ENCODE results near the gene ADAT1. TPM values are rescaled to one million over a fixed set of nuclear protein-coding genes. Genes with fewer than 3 reads are reported as not detected.

Gene ADAT1
- total RNA-seq, 1 experiment from 2014 or later, result 60.2 TPM

DNA sequence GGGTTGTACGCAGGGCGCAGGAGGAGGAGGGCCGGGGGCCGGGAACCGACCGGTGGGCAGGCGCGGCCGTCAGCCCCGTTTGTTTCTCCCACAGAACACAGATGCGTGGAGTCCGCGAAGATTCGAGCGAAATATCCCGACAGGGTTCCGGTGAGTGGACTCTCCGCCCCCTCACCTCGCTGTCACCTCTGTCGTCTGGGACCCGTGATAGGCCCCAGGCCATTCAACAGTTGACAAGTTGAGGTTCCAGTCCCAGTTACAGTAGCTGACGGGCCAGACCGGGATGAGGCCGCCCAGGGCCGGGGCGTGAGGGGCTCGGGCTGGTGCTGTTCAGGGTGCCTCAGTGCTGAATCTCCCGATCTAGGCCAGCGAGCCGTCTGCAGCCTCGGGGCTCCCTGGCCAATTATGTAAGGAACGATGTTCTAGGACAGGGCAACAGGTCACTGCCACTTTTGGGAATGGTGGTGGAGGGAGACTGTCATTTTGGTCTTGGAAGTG is 56.3 kb downstream of the ADAT1 start:
- Mint-ChIP-seq H3K27ac (ENCODE audit: low read depth, unreplicated experiment) (peak overlapping the region; percentile 80), H3K4me1 (ENCODE audit: insufficient read depth, unreplicated experiment) (peaks cover 7% of the 10 kb centered on the region), H3K4me3 (ENCODE audit: unreplicated experiment) (peak overlapping the region; percentile 83), H3K36me3 (ENCODE audit: insufficient read depth, unreplicated experiment) (peaks cover 31% of the 10 kb centered on the region), H3K9me3 (ENCODE audit: unreplicated experiment) (no peaks in the 10 kb centered on the region), H3K27me3 (ENCODE audit: insufficient read depth, unreplicated experiment) (peaks cover 13% of the 10 kb centered on the region)
- ChIA-PET POLR2A (interaction anchor here (0.5 to 5.5 kb wide), 12 partner anchors 11 to 520 kb away, joined by 3 to 116 read pairs (median 12); partner anchors contain the start of genes ADAT1, CFDP1, KARS1 and TERF2IP), CTCF (interaction anchor here (0.6 to 4.0 kb wide), 9 partner anchors 11 to 102 kb away, joined by 3 to 22 read pairs (median 3); partner anchors contain the start of genes ADAT1, TMEM170A and TMEM231)
- peak; percentile 4 for DNase-seq (ENCODE audit: unreplicated experiment)
- BruUV-seq (replicated peaks), result no TSS peak
- TF ChIP-seq, protein P1, sequence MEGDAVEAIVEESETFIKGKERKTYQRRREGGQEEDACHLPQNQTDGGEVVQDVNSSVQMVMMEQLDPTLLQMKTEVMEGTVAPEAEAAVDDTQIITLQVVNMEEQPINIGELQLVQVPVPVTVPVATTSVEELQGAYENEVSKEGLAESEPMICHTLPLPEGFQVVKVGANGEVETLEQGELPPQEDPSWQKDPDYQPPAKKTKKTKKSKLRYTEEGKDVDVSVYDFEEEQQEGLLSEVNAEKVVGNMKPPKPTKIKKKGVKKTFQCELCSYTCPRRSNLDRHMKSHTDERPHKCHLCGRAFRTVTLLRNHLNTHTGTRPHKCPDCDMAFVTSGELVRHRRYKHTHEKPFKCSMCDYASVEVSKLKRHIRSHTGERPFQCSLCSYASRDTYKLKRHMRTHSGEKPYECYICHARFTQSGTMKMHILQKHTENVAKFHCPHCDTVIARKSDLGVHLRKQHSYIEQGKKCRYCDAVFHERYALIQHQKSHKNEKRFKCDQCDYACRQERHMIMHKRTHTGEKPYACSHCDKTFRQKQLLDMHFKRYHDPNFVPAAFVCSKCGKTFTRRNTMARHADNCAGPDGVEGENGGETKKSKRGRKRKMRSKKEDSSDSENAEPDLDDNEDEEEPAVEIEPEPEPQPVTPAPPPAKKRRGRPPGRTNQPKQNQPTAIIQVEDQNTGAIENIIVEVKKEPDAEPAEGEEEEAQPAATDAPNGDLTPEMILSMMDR (IDR thresholded peaks at IDR 0.05; ENCODE audit: unreplicated experiment), result no peak
- intact Hi-C loops (cut with micrococcal nuclease), result loop anchor here (5.0 kb wide), 1 partner anchor 55 kb away; the partner anchor contains the start of gene ADAT1

DNA sequence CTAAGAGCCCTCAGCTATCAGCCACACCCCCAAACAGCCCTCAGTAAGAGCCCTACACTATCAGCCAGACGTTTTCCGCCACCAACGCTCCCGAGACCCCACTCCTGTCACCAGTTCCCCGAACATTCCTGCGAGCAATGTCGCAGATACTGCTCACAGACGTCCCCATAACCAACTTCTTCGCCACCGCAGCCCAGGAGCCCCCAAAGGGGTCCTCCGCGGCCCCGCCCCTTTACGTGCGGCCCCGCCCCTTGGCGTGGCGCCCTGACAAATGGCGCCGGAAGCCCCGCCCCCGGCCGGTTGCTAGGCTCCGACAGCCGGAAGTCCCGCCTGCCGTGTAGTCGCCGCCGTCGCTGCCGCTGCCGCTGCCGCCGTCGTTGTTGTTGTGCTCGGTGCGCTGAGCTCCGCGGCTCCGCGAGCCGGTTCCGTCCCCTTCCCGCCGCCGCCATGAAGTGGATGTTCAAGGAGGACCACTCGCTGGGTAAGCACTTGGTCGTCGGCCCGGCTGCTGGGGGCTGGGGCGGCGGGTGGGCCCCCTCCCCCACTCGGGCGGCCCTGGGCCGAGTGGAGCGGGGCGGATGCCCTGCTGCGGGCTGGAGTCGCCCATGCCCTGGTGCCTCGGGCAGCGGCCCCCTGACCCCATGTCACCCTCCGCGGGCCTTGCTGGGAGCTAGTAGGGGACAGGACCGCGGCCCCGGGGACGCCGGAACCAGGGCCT is 56.9 kb downstream of the ADAT1 start, which contains the start of gene GABARAPL2:
GABARAPL2 (plus strand) TSS at position 340 of the 718 bp plus-strand sequence; CDS start at position 448, 108 bp downstream.
- CTCF ChIA-PET, result interaction anchor here (0.6 to 4.0 kb wide), 9 partner anchors 10 to 101 kb away, joined by 3 to 22 read pairs (median 3); partner anchors contain the start of genes ADAT1, TMEM170A and TMEM231
- Mint-ChIP-seq H3K27ac (ENCODE audit: low read depth, unreplicated experiment) (peak within 1 kb of the TSS; percentile 80), H3K36me3 (ENCODE audit: insufficient read depth, unreplicated experiment) (peaks cover 25% of the 10 kb centered on the region), H3K27me3 (ENCODE audit: insufficient read depth, unreplicated experiment) (peaks cover 13% of the 10 kb centered on the region), H3K9me3 (ENCODE audit: unreplicated experiment) (no peaks in the 10 kb centered on the region), H3K4me1 (ENCODE audit: insufficient read depth, unreplicated experiment) (peaks cover 7% of the 10 kb centered on the region), H3K4me3 (ENCODE audit: unreplicated experiment) (peak within 1 kb of the TSS; percentile 83)
- intact Hi-C loops (cut with micrococcal nuclease), result loop anchor here (5.0 kb wide), 1 partner anchor 56 kb away; the partner anchor contains the start of gene ADAT1
- TF ChIP-seq, protein P1 (IDR thresholded peaks at IDR 0.05; ENCODE audit: unreplicated experiment), result no peak
- DNase-seq (ENCODE audit: unreplicated experiment), result peak; percentile 77
- no TSS peak for BruUV-seq (replicated peaks)
- POLR2A ChIA-PET, result interaction anchor here (0.6 to 5.5 kb wide), 15 partner anchors 11 to 316 kb away, joined by 3 to 116 read pairs (median 5); partner anchors contain the start of genes ADAT1, KARS1, TERF2IP and TMEM170A

DNA sequence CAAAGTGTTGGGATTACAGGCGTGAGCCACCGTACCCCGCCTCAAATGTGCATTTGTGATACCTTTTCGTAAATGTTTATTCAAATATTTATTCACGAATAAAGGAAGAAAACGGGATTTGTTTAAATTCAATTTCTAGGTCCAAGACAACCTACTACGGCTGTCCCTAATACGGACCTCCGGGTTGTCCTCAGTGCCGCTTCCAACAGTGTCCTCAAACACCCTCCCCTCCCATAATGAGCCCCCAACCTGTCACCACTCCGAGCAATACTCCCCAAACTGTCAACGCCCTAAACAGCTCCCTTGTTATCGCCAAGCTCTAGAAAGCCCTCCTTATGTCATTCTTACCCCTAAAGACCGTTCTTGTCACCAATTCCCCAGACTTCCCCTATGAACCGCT is 57.4 kb downstream of the ADAT1 start:
- peak overlapping the region; percentile 83 for H3K4me3 Mint-ChIP-seq (ENCODE audit: unreplicated experiment)
- peaks cover 13% of the 10 kb centered on the region for H3K27me3 Mint-ChIP-seq (ENCODE audit: insufficient read depth, unreplicated experiment)
- H3K4me1 Mint-ChIP-seq (ENCODE audit: insufficient read depth, unreplicated experiment), result peaks cover 7% of the 10 kb centered on the region
- no peaks in the 10 kb centered on the region for H3K9me3 Mint-ChIP-seq (ENCODE audit: unreplicated experiment)
- no TSS peak for BruUV-seq (replicated peaks)
- peak overlapping the region; percentile 80 for H3K27ac Mint-ChIP-seq (ENCODE audit: low read depth, unreplicated experiment)
- ChIA-PET CTCF (interaction anchor here (0.9 to 4.0 kb wide), 5 partner anchors 9 to 102 kb away, joined by 3 to 22 read pairs (median 4); partner anchors contain the start of genes ADAT1 and TMEM231), POLR2A (interaction anchor here (0.6 to 5.5 kb wide), 17 partner anchors 10 to 316 kb away, joined by 3 to 116 read pairs (median 4); partner anchors contain the start of genes ADAT1, CFDP1, KARS1 and TERF2IP)
- intact Hi-C loops (cut with micrococcal nuclease), result loop anchor here (5.0 kb wide), 1 partner anchor 57 kb away; the partner anchor contains the start of gene ADAT1
- TF ChIP-seq, protein P1 (IDR thresholded peaks at IDR 0.05; ENCODE audit: unreplicated experiment), result no peak
- peaks cover 22% of the 10 kb centered on the region for H3K36me3 Mint-ChIP-seq (ENCODE audit: insufficient read depth, unreplicated experiment)
- DNase-seq (ENCODE audit: unreplicated experiment), result no peak
